DLD1 (cell line): ENCODE measurements around the gene KIAA1549.

ENCODE experiments used
- in situ Hi-C: cut with HindIII; loops from 2 replicates; pipeline ENCODE4 v1.10.0; 2017; ENCODE audit warnings: low sequenced_read_pairs

The KIAA1549 gene

GRCh38 chr7:138911007-138911406 lies 70.2 kb downstream of the KIAA1549 start:
- in situ Hi-C loops, result no loop called here

GRCh38 chr7:138907850-138908249 lies 73.3 kb downstream of the KIAA1549 start:
- in situ Hi-C loops, result no loop called here

- in situ Hi-C loops, result no loop called here
Observed at GRCh38 chr7:138907201-138907847, 73.9 kb downstream of the KIAA1549 start.

GRCh38 chr7:138903859-138904435 lies 77.2 kb downstream of the KIAA1549 start:
- in situ Hi-C loops, result no loop called here

- in situ Hi-C loops, result no loop called here
Observed at GRCh38 chr7:138903186-138903820, 77.9 kb downstream of the KIAA1549 start.

GRCh38 chr7:138902161-138902560 lies 79.0 kb downstream of the KIAA1549 start:
- in situ Hi-C loops, result no loop called here

- in situ Hi-C loops, result no loop called here
Observed at GRCh38 chr7:138900035-138900828, 81.0 kb downstream of the KIAA1549 start.

- in situ Hi-C loops, result no loop called here
Observed at GRCh38 chr7:138898802-138899201, 82.4 kb downstream of the KIAA1549 start.

GRCh38 chr7:138898255-138898654 lies 82.9 kb downstream of the KIAA1549 start:
- in situ Hi-C loops, result no loop called here

DNA sequence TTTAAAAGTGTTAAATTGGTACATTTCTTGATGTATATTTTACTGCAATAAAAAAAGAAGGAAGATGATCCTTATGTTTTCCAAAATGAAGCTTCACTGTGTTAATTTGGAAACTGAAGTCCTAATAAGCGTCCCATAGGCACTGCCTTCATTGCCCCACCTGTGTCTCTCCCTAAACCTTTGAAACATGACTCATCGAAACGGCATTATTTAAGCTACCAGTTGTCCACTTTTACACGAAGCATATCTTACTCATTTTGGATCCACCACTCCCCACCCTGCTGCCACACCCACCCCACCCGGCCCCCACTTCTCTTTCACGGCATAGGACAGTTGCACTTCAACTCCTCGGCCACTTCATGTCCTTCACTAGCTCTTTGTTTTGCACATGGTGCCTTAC lies 85.5 kb downstream of the KIAA1549 start:
- in situ Hi-C loops, result no loop called here

DNA sequence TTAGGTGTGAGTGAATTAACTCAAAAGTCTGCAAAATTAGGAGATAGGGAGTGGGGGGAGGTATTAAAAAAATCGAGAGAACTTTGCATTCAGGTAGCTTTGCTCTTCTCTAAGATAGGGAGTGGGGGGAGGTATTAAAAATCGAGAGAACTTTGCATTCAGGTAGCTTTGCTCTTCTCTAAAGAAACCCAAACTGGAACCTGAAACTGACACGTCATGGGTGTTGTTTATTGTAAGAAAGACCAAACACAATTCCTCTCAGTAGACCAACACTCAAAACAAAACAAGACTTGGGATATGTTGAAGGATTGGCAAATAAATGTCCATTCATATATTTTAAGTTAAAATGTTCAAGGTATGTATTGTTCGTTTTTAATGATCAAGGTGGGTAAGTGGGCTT lies 87.9 kb downstream of the KIAA1549 start:
- in situ Hi-C loops, result no loop called here

DNA sequence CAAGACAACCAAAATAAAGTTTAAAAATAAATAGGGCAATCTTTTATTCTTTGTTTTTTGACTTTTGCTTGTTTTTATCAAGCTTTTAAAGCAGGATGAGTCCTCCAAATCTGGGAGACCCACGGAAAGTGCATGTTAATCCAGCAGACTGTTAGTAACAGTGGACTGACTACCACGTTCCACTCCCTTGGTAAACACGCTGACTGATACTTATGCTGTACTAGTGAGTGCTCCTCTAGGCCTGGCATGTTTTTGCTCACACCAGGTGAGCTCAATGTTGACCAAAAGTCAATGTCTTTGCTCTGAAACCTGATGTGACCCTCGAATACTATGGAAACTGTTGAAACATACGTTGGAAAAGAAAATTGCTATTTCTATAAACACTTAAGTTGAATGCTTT lies 88.4 kb downstream of the KIAA1549 start:
- in situ Hi-C loops, result no loop called here

GRCh38 chr7:138892006-138892630 lies 89.1 kb downstream of the KIAA1549 start:
- in situ Hi-C loops, result no loop called here

- in situ Hi-C loops, result no loop called here
Observed at GRCh38 chr7:138891446-138891810, 89.8 kb downstream of the KIAA1549 start.

DNA sequence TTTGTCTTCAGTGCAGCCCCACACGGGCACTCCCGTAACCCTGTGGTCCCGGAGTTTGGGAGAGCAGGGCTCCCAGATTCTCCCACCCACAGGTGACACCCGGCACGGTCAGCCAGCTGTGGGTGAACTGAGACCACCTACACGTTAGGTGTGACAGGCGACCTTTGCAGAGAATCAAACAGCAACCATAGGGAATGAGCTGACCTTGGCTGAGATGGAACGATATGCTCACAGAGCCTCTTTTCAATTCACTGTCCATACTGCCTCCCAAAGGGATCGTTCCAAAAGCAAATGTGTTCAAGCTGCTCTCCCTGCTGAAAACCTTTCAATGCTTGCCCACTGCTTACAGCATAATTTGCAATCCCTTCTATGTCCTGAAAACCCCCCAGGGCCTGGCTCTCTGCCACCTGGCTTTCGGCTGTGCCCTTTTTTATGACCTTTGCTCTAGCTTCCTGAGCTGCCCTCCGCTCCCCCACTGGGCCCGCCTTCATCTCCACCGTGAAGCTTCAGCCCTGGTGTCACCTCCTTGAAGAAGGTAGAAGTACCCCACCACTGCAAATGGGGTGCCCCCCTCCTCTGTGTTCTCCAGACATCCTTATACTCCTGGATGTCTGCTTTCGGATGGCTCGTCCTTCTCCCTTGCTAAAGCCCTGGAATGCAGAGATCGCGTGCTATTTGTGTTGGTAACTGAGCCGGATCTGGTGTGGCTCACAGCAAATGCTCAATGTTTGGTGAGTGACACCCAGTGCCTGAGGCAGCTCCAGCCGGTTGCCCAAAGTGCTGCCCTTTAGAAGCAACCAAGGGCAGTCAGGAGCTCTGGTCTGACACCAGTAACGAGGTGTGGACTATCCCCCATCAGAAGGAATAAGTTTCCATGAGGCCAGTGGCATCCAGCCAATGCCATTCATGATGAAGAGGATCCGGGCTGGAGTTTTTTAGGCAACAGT lies 90.4 kb downstream of the KIAA1549 start:
- in situ Hi-C loops, result no loop called here

GRCh38 chr7:138889582-138890498 lies 91.3 kb downstream of the KIAA1549 start:
- in situ Hi-C loops, result no loop called here

DNA sequence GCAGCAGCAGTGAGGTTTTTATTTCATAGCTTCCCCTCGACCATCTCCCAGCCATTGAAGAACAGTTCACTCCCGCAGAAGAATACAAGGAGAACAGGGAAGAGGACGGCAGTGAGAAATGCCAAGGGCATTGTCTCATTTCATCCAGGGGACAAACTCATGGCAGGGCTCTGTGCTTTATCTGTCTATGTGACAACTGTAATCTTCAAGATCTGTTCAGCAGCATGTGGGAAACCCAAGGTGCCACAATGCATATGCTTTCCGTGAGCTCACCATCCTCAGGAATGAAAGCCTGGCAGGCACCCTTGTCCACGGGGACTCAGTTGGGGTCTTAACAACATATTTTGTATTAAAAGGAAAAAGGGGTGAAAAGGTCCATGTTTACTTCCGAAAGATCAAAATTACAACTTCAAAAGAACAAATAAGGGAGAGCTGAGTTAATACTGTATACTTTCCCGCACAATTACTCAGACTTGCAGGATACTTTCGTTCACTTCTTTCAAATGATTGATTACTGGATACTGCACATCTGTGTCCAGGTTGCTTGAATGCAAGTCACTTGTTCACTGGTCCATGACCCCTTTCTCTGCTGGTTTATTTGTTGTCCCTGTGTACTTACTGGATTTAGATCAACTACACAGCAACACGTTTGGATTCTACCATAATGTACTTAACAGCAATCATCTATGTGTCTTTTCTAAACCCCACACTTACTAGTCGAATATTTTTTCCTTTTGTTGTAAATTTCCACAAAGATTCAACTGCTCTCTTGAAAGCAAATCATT lies 93.1 kb downstream of the KIAA1549 start:
- in situ Hi-C loops, result no loop called here

GRCh38 chr7:138887085-138887710 lies 94.0 kb downstream of the KIAA1549 start:
- in situ Hi-C loops, result no loop called here
